RPMI8226 (cell line): ENCODE data around the gene MYO9A.

Experiments
- DNase-seq: peaks from one replicate; pipeline ENCODE4 v3.0.0-alpha.2; 2015

The MYO9A gene

GRCh38 chr15:71830981-71831380 is 287.0 kb downstream of the MYO9A start:
- no peak for DNase-seq

GRCh38 chr15:71826196-71826595 is 291.8 kb downstream of the MYO9A start:
- DNase-seq = no peak

GRCh38 chr15:71825021-71825730 is 292.8 kb downstream of the MYO9A start:
- no peak for DNase-seq

GRCh38 chr15:71823801-71824200 is 294.1 kb downstream of the MYO9A start:
- no peak for DNase-seq

GRCh38 chr15:71822890-71823630 is 294.9 kb downstream of the MYO9A start:
- DNase-seq = no peak

GRCh38 chr15:71821547-71822129 is 296.3 kb downstream of the MYO9A start:
- no peak for DNase-seq

GRCh38 chr15:71820127-71820526 is 297.8 kb downstream of the MYO9A start:
- DNase-seq = no peak

- no peak for DNase-seq
These were observed 300.6 kb downstream of the MYO9A start for GRCh38 chr15:71817351-71817750.

- DNase-seq = no peak
These were observed 302.6 kb downstream of the MYO9A start for GRCh38 chr15:71815301-71815700.

GRCh38 chr15:71813723-71814470 is 304.1 kb downstream of the MYO9A start:
- no peak for DNase-seq

- DNase-seq = no peak
These were observed 304.8 kb downstream of the MYO9A start for GRCh38 chr15:71812966-71813722.

GRCh38 chr15:71811752-71812735 is 305.9 kb downstream of the MYO9A start:
- no peak for DNase-seq

GRCh38 chr15:71811036-71811736 is 306.8 kb downstream of the MYO9A start:
- DNase-seq = no peak

GRCh38 chr15:71810256-71811035 is 307.5 kb downstream of the MYO9A start, which contains the start of gene NR2E3:
TSS of gene NR2E3 (plus strand) at chr15:71810554. CDS start at chr15:71810744, 190 bp downstream.
- DNase-seq = no peak

- DNase-seq = no peak
These were observed 308.6 kb downstream of the MYO9A start for GRCh38 chr15:71809346-71809745.

- DNase-seq = no peak
These were observed 309.5 kb downstream of the MYO9A start for GRCh38 chr15:71808311-71809020.

- DNase-seq = no peak
These were observed 310.3 kb downstream of the MYO9A start for GRCh38 chr15:71807691-71808091.

- DNase-seq = no peak
These were observed 310.8 kb downstream of the MYO9A start for GRCh38 chr15:71807125-71807629.

- peak; percentile 26 for DNase-seq
These were observed 311.5 kb downstream of the MYO9A start for GRCh38 chr15:71806452-71806931.
